Diencephalon (tissue), 1 donor: Measurements from ENCODE around the gene CROCC. TPM values are rescaled to one million over a fixed set of nuclear protein-coding genes. Genes with fewer than 3 reads are reported as not detected.

Experiments used
- small RNA-seq: library from RNA; depleted of rRNA; stranded (forward); fragments of <200 nt; gene quantifications from one replicate; pipeline ENCODE3, GENCODE V24; 2014
- total RNA-seq: library from RNA; depleted of rRNA; stranded (reverse); fragments of >200 nt; gene quantifications from one replicate; pipeline ENCODE4 v1.2.3, GENCODE V29; 2014

The CROCC gene
- total RNA-seq = 21.7 TPM

GRCh38 chr1:16921391-16922185, at the start of gene CROCC:
CROCC (plus strand) TSS chr1:16921931; CDS start chr1:16922019, 88 bp downstream.

GRCh38 chr1:16895598-16896315, 26.0 kb upstream of the CROCC start, which contains the start of gene RNU1-2:
RNU1-2 (plus strand) TSS chr1:16895980.

GRCh38 chr1:16980473-16981268, 58.9 kb downstream of the CROCC start, which contains the start of gene MFAP2:
MFAP2 (minus strand) TSS chr1:16980620; CDS start chr1:16978273, 2,347 bp downstream.

GRCh38 chr1:17011439-17012307, 89.9 kb downstream of the CROCC start, which contains the start of gene ATP13A2:
ATP13A2 (minus strand) TSS chr1:17011928; CDS start chr1:17011738, 190 bp downstream.

Small RNA genes within 50 kb of the gene (small RNA-seq; reads per million reads assigned to genes)
- gene RNU1-2 = not detected
- gene RNU1-5P = not detected

Other genes starting within 250 kb of the CROCC start
- under 0.01 TPM for gene RNU1-4, start 181.4 kb upstream of the CROCC start, total RNA-seq
- gene RNU1-2, start 26.0 kb upstream of the CROCC start, total RNA-seq = under 0.01 TPM
- 7.4 TPM for gene MFAP2, start 58.7 kb downstream of the CROCC start, total RNA-seq
- gene ATP13A2, start 90.0 kb downstream of the CROCC start, total RNA-seq = 178 TPM
- gene SDHB, start 132.1 kb downstream of the CROCC start, total RNA-seq = 87.9 TPM
- gene PADI2, start 197.5 kb downstream of the CROCC start, total RNA-seq = 3.5 TPM